ENCODE data around the gene SLC25A17.
"Not testable (repeated sequence)": the region's sequence is repeated elsewhere in the genome, so short reads cannot be mapped to it uniquely, and the experiment has no call there.

SLC25A17 gene

DNA sequence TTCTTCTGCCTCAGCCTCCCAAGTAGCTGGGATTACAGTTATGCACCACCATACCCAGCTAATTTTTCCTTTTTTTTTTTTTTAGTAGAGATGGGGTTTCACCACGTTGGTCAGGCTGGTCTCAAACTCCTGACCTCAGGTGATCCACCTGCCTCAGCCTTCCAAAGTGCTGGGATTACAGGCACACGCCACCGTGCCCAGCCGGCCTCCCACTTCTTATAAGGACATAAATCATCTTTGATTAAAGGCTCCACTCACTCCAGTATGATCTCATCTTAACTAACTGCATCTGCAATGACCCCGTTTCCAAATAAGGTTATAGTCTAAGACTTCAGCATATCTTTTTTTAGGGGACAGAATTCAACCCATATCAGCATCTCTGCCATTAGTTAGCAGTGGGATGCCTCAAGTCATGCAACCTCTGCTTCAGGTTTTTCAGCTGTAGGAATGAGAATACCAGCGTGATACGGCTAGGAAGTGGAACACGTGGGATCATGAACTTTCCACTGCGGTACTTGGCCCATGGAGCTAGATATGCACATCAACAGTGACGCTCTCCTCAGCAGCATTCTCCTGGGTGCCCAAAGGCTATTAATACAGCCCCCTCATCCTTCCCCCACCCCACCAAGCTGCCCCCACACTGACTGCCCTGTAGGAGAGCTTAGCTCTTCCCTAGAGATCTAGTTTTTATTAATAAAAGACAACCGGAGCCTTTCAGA is 98.4 kb downstream of the SLC25A17 start:
- DNase-seq (ENCODE audit: low read depth in 2 of 2): peak in 1 of 2 experiments; percentile 20

DNA sequence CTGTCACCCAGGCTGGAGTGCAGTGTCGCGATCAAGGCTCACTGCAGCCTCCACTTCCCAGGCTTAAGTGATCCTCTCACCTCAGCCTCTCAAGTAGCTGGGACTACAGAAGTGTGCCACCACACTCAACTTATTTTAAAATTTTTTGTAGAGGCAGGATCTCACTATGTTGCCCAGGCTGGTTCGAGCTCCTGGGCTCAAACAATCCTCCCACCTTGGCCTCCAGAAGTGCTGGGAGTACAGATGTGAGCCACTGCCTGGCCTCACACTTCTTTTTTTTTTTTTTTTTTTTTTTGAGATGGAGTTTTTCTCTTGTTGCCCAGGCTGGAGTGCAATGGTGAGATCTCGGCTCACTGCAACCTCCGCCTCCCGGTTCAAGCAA is 99.0 kb downstream of the SLC25A17 start:
- DNase-seq (ENCODE audit: low read depth in 2 of 2): not testable (repeated sequence)

Data from fibroblast of skin of left quadriceps (primary cell).